GM19351 (cell line): ENCODE measurements around the gene ZNF639.
"Not testable (repeated sequence)": the region's sequence is repeated elsewhere in the genome, so short reads cannot be mapped to it uniquely, and the experiment has no call there.

ENCODE experiments used
- ATAC-seq: cut with Tn5 transposase; IDR thresholded peaks from one replicate; pipeline ENCODE4 v1.9.1; 2021; ENCODE audit warnings: mild to moderate bottlenecking, moderate library complexity; ENCODE audit not compliant: unreplicated experiment

Gene ZNF639, protein sequence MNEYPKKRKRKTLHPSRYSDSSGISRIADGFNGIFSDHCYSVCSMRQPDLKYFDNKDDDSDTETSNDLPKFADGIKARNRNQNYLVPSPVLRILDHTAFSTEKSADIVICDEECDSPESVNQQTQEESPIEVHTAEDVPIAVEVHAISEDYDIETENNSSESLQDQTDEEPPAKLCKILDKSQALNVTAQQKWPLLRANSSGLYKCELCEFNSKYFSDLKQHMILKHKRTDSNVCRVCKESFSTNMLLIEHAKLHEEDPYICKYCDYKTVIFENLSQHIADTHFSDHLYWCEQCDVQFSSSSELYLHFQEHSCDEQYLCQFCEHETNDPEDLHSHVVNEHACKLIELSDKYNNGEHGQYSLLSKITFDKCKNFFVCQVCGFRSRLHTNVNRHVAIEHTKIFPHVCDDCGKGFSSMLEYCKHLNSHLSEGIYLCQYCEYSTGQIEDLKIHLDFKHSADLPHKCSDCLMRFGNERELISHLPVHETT

DNA sequence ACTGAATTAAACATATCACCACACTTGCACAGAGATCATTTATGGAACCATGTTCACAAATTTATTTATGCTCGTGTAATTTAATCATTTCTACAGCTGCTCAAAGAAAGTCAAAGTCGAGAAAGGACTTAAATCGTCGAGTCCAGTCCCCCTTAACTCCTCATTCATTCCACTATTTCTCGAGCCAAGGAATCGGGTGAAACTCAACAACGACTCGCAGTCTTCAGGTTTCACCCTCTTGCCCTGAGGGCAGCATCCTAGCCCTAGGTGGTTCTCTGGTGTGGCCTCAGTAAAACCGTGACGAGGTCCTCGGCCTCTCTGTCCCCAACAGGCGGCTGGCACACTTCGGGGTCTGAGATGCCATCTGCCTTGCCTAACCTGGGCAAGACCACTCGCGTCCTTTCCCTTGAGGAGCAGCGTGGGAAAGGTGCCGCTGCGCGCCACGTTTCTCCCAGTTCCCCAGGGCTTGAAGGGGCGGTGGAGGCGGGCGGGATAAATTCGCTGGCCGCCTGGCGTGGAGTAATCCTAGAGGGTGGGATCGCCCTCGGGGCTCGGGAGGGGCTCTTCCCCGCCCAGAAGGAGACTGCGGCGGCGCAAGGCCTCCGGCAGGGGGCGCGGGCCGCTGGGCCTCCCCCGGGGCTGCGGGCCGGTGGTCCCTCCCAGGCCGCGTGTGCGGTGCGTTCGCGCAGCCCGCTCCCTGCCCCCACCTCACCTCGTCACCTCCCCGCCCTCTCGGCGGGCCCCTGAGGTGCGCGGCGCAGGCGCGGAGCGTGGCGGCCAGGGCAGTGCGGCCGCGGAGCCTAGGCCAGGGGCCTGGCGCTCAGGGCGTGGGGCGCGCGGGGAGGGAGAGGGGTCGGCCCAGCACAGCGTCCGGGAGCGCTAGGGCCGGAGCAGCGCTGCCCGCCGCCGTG lies at the start of gene ZNF639:
ZNF639 (plus strand) TSS at position 746 of the 911 bp plus-strand sequence. CDS start 5,263 bp downstream, outside the sequence.
- ATAC-seq: peak; percentile 71

DNA sequence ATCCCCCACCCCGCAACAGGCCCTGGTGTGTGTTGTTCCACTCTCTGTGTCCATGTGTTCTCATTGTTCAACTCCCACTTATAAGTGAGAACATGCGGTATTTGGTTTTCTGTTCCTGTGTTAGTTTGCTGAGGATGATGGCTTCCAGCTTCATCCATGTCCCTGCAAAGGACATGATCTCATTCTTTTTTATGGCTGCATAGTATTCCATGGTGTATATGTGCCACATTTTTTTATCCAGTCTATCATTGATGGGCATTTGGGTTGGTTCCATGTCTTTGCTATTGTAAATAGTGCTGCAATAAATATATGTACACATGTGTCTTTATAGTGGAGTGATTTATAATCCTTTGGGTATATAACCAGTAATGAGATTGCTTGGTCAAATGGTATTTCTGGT lies 48.4 kb upstream of the ZNF639 start:
- ATAC-seq: not testable (repeated sequence)

DNA sequence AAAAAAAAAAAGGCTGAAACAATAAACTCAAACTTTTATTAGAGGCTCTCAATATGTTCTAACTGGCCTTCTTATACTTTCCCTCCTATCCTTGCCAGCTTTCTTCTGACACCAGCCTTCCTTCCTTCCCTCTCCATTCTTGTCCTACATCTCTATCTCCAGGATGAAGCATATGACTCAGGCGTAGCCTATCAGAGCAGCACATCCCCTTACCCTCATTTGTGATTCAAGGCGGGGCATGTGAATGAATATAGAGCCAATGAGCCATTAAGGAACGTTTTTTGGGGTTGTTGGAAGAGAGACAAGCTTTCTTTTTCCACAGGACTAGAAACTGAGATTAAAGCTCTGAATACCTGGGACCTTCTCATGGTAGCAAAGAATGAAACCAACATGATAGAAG lies 46.8 kb upstream of the ZNF639 start:
- ATAC-seq: no peak

DNA sequence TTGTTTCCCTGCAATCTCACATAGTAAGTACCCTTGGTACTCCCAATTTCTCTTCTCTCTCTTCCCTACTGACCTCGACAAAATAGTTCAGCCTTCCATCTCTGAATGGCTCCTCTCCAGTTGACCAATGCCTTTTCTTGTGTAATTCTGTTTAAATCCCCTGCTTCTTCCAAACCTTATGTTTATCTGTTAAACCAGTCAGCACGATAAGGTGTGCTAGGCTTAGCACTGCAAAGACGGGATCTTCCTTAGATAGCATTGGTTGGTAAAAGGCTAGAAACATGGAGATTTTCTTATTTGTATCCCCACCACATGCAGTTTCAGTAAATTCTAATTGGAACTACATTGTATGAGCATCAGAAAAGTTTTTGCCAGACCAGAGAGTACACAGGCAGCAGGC lies 46.1 kb upstream of the ZNF639 start:
- ATAC-seq: no peak

DNA sequence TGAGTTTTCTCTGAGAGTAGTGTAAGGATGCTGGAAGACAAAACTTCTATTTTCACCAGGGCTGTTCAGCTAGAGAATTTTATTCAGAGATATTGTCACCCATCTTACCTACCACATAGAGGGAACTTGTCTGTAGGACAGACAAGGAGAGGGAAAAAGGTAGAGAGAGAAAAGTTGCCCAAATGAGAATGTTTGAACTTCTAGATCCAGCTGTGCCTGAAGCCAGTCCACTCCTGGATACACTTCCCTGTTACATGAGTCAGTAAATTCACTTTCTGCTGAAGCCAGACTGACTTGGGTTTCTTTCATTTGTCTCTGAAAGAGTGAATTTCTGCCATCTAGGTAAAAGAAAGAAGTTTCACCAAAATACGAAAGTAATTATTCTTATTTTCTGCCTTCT lies 44.7 kb upstream of the ZNF639 start:
- ATAC-seq: no peak

DNA sequence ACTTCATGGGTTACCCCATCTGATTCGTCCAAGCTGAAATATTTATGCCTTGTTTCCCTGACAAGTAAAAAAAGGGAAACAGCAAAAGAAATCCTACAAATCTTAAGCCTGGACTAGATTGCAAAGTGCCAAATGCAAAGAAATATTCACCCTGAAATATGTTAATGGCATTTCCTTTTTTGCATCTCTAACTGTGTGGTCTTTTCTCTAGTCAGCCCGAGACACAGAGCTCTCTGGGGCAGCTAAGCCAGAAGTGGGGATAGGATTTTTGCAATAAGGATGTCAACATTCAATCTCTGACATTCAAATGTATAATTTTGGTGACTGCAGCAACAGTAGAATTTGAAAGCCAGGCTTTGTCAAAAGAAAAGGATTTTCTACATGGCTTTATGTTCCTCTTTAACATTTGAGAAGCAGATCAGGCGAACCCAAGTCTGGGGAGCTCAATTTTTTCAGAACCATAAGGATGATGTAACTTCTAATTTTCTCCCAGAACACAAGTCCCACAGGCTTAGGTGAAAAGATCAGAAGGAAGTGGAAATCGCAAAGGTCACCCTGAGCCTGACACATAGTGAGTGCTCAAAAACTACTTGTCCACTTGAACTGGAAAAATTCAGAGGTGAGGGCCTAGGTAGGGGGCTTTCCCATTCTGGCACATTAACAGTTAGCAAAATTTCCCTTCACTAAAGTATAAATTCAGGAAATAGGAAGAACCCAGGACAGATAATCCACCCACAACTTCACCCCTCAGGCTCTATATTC lies 43.7 kb upstream of the ZNF639 start:
- no peak for ATAC-seq

DNA sequence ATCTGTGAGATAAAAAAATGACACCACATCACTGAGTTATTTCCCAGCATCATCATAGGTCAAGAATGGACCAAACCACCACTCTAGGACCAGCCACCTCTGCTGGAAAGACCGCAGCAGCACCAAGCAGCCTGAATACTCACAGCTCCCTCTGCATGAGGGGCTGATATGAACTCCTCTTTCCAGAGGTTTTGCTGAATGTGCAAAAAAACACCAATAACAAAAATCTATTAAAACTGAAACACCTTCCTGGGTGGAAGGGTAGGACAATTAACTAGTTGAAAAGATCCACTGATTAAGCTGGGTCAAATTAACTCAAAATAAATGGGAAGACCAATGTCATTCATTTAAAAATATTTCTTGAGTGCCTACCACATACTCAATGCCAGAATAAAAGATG lies 43.0 kb upstream of the ZNF639 start:
- no peak for ATAC-seq

DNA sequence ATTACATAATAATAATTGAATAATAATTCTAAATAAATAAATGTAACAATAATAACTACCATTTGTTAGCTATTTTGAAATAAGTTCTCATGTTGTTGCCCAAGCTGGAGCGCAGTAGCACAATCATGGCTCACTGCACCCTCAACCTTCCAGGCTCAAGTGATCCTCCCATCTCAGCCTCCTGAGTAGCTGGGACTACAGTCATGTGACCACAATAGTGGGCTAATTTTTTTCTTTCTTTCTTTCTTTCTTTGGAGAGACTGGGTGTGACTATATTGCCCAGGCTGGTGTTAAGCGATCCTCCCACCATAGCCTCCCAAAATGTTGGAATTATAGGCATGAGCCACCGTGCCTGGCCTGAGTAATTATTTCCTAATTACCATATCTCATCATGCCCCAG lies 41.0 kb upstream of the ZNF639 start:
- no peak for ATAC-seq

DNA sequence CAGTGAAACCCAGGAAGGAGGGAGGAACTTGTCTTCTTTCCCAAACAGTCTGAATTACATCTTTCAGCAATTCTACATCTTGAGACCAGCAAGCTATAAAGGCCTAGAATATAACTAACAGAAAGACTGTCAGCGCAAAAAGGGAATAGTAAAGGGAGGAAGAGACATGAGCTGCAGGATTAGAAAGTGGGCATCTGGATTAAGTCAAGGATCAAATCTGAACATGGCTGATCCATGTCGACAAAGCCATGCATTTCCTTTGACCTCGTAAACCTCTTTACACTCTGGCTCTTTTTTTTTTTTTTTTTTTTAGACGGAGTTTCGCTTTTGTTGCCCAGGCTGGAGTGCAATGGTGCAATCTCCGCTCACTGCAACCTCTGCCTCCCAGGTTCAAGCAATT lies 36.5 kb upstream of the ZNF639 start:
- no peak for ATAC-seq

DNA sequence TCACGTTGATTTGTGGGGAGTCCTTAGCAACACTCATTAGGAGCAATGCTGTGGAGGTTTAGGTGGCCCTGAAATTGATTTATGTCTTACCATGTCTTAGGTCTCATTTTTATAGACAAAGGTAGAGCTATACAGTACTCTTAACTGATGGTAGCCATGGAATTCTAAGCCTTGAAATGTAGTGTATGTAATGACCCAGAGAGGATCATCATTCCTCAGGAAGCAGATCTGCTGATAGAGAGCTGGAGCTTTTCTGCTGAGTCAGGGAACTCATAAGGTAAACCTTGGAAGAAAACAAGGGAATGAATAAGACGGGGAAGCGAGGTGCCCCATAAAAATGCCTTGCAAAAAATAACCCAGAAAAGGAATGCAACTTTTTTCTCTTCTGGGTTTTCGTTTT lies 34.0 kb upstream of the ZNF639 start:
- no peak for ATAC-seq

DNA sequence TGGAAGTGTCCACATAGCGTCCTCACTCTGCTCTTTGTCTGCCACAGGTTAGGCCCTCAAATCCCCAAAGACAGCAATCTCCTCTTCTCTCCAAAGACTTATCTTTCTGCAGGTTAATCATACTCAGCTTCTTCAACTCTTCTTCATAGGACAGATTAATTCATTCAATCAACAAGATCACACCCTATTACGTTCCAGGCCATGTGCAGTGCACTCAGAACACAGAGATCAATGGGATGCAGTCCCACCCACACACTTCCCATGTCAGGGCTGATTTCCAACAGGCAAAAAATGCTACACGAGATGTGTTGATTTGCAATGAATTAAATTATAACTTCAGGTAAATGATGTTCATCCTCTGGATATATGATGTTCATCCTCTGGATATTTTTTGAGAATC lies 33.5 kb upstream of the ZNF639 start:
- no peak for ATAC-seq

DNA sequence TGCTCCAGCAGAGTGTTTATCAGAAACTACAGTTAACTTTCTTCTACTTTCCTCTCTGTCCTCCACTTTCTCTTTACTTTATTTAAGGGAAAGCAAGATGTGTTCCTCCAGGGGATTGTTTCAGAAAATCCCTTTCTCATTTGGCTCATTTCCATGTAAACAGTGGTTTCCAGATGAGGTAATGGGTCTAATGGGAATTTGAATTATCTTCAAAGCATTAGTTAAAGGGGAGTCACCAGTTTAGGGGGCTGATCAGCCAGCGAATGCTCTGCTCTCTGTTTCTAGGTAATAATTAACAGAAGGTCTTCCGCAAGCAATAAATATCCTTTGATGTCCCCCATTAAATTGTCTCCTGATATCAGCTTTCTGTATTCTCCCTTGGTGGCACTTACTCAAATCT lies 30.4 kb upstream of the ZNF639 start:
- ATAC-seq: no peak

DNA sequence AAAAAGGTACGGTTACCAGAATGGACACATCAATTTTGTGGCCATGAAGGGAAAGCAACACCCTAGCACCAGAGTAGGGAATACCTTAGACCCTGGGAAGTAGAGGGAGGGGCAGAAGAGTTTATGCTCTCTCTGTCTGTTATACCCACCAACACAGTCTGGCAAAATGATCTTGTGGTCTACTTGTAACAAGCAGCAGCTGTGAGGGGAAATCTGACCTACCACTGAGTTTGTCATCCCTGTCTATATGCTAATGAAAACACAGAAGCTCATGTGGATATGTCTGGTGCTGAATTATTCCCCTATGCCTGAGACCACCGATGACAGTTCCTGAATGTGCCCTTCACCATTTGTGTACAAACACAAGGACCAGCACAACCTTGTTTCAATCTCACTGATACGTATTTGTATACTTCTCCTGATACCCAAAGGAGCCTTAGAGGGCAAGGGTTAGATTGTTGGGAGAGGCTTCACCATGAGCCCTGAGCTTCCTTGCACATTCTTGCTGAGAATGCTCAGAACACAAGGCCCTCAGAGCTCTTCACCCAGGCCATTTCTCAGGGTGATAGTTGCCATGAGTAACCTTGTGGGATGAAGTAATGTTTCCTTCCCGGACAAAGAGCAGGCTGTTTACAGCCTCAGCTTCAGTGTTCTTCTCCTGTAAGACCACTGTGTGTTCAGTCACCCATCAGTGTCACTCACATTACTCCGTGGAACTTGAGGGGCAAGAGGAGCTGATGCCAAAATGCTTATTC lies 24.7 kb upstream of the ZNF639 start:
- ATAC-seq: no peak

DNA sequence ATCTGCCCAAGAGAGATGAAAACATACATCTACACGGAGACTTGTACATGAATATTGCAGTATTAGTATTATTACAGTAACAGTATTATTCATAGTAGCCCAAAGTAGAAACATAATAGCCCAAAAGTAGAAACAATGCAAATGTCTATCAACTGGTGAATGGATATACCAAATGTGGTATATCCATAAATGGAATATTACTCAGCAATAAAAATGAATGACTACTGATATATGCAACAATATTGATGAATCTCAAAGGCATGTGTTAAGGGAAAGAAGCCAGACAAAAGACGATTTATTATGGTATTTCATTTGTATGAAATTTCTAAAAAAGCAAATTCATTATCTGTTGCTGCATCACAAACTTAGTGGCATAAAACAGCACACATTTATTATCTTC lies 23.5 kb upstream of the ZNF639 start:
- ATAC-seq: no peak

DNA sequence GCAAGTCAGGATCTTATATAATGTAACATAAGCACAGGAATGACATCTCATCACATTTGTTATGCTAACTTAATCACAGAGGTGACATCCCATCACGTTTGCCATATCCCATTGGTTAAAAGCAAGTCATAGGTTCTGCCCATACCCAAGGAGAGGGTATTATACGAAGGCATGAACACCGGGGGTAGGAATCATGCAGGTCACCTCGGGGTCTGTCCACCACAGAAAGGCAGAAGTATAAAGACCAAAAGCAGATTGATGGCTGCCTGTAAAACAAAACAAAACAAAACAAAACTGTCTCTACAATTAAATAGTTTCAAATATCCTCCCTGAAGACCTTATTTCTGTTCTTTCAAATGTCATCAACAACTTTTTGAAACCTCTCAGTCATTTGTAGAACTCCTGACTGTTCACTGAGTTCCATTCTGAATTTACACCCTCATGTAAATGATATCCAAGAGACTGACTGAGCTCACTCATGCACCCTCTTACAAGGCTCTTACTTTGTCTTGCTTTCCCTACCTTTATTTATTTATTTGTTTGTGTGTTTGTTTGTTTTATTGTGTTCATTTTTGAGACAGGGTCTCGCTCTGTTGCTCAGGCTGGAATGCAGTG lies 22.7 kb upstream of the ZNF639 start:
- ATAC-seq: peak; percentile 80

DNA sequence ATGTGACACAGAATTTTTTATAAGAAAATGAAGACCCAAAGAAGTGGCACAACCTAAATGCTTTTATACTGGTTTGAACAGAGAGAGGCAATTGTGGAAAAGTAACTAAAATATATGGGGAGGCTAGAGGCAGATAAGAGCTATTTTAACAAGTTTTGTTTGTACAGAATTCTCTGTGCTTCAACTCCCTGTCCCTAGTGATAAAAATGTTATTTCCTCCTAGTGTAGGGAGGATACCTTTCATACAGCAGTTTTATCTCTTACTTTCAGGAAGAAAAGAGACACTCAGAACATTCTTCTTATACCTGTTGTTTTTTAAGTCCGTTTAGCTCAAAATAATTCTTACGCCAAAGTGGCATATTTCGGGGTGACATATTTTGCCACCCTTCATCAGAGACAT lies 21.2 kb upstream of the ZNF639 start:
- ATAC-seq: no peak

DNA sequence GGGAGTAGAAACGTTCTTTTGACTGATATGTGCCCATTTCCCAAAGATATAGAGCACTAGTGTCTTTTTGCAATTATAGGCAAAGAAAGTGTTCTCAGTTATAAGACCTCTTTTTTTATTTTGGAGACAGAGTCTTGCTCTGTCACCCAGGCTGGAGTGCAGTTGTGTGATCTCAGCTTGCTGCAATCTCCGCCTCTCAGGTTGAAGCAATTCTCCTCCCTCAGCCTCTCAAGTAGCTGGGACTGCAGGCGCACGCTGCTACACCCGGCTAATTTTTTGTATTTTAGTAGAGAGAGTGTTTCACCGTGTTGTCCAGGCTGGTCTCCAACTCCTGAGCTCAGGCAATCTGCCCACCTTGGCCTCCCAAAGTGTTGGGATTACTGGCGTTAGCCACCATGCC lies 20.7 kb upstream of the ZNF639 start:
- ATAC-seq: no peak

DNA sequence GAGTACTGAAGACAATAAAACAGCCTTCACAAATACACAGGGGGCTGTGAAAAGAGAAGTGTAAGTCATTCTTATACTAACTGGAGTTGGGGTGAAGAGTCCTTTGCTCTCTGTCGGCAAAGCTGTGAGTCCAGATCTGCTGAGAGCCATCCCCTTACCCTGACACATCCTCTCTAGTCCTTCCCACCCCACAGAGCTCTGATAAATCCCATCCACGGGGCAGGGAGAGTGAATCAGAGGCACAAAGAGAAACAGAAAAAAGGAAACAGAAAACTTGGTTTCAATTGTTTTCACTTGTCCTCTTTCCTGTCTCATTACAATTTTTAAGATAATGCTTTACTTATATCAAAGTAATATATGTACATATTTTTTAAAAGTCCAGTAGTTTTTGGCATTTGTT lies 18.2 kb upstream of the ZNF639 start:
- no peak for ATAC-seq

DNA sequence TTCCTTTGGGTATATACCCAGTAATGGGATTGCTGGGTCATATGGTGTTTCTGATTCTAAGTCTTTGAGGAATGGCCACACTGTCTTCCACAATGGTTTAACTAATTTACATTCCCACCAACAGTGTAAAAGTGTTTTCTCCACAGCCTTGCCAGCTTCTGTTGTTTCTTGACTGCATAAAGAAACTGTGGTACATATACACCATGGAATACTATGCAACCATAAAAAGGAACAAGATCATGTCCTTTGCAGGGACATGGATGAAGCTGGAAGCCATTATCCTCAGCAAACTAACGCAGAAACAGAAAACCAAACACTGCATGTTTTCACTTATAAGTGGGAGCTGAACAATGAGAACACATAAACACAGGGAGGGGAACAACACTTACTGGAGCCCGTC lies 15.5 kb upstream of the ZNF639 start:
- not testable (repeated sequence) for ATAC-seq

DNA sequence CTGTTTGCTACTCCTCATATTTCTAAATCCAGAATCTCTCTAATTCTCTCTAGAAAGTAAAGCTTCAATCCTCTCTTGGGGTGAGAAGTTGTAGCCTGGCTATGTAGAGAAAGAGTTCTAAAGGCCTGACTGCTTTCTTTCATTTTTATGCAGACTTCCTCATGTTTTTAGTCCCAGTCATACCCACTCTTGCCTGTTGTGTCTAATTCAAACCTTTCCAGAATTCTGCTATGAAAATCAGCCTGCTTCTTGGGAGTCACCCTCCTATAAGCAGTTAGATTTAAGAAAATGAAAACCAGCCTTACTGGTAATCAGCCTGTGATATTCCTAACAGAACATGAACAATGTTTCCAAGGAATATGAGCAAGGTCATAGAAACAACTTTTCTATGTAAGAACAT lies 14.8 kb upstream of the ZNF639 start:
- ATAC-seq: no peak
